K562 (cell line): ENCODE measurements around the gene RPL10A. TPM values are rescaled to one million over a fixed set of nuclear protein-coding genes. Genes with fewer than 3 reads are reported as not detected.
A peak's percentile ranks its signal among the peaks of the same experiment; 100 is the strongest.

Source experiments
- CREM ChIP-seq: IDR thresholded peaks from 2 replicates; pipeline ENCODE4 v1.6.1; 2014; ENCODE audit warnings: antibody characterized with exemption, low read depth
- E2F1 ChIP-seq: sonication (generic); formaldehyde crosslinking; IDR thresholded peaks from 2 replicates; pipeline ENCODE4 v1.8.1; 2023; ENCODE audit warnings: mild to moderate bottlenecking, missing genetic modification reagents, moderate library complexity
- HIVEP1 ChIP-seq: fragments of 250-450 bp; sonication (Bioruptor Pico); IDR thresholded peaks from 2 replicates; pipeline ENCODE4 v1.4.0; 2020; ENCODE audit warnings: mild to moderate bottlenecking
- MCM7 ChIP-seq, 2 experiments: fragments of 450-650 bp; IDR thresholded peaks; 2 replicates each; pipeline ENCODE4 v1.6.1; 2016 to 2018
- MLLT1 ChIP-seq, 2 experiments: fragments of 450-650 bp; IDR thresholded peaks; 2 replicates each; pipeline ENCODE4 v1.6.1; 2016
- NFE2 ChIP-seq: IDR thresholded peaks from 2 replicates; pipeline ENCODE4 v1.6.1; 2014; ENCODE audit warnings: antibody characterized with exemption, low read depth
- PTTG1 ChIP-seq: fragments of 450-650 bp; IDR thresholded peaks from 2 replicates; pipeline ENCODE4 v1.6.1; 2016; ENCODE audit warnings: low read depth, mild to moderate bottlenecking, missing genetic modification characterization, missing compliant biosample characterization
- RBM25 ChIP-seq: fragments of 200-400 bp; formaldehyde crosslinking; IDR thresholded peaks from 2 replicates; pipeline ENCODE4 v1.6.1; 2018; ENCODE audit warnings: low read length, low read depth, moderate library complexity; ENCODE audit not compliant: severe bottlenecking
- SAP30 ChIP-seq: fragments of 200-600 bp; sonication (generic); IDR thresholded peaks from 2 replicates; pipeline ENCODE4 v1.6.1; 2012; ENCODE audit warnings: borderline replicate concordance, low read depth, mild to moderate bottlenecking, moderate library complexity, low read length, control low read depth, inconsistent platforms; ENCODE audit not compliant: insufficient read depth, poor library complexity, severe bottlenecking
- SMARCB1 ChIP-seq: IDR thresholded peaks from 2 replicates; pipeline ENCODE4 v1.6.1; 2011; ENCODE audit warnings: improper control_type of control experiment, low read depth; ENCODE audit not compliant: insufficient read length
- SMC3 ChIP-seq: conservative IDR thresholded peaks from 2 replicates; pipeline ENCODE4 v1.6.1; 2011; ENCODE audit warnings: low read depth, low read length, improper control_type of control experiment; ENCODE audit not compliant: insufficient read depth
- SREBF1 ChIP-seq: fragments of 150-350 bp; IDR thresholded peaks from 2 replicates; pipeline ENCODE4 v1.6.1; 2014; ENCODE audit warnings: antibody characterized with exemption, low read depth, low read length, borderline replicate concordance
- TRIM28 ChIP-seq: fragments of 450-650 bp; IDR thresholded peaks from 2 replicates; pipeline ENCODE4 v1.6.1; 2017
- ZBTB8A ChIP-seq: fragments of 450-650 bp; IDR thresholded peaks from 2 replicates; pipeline ENCODE4 v1.6.1; 2018; ENCODE audit warnings: mild to moderate bottlenecking, moderate library complexity; ENCODE audit not compliant: partially characterized antibody
- ZSCAN32 ChIP-seq: fragments of 450-650 bp; formaldehyde crosslinking; IDR thresholded peaks from 2 replicates; pipeline ENCODE4 v1.4.0; 2020; ENCODE audit warnings: mild to moderate bottlenecking, moderate library complexity
- polyA plus RNA-seq, 8 experiments: library from polyadenylated mRNA; depleted of rRNA in 4 of 8; stranded (reverse) in 5 of 8; unstranded in 3 of 8; fragments of >200 nt; fragmentation: Nextera tagmentation in 2 of 8; fragmentation: Illumina TruSeq in 1 of 8; extraction: Ambion mirVana in 2 of 8; extraction: Trizol in 1 of 8; gene quantifications; 2 replicates each; pipeline versions ENCODE4 v1.2.1 to v1.2.3, GENCODE V29; 2011 to 2014; ENCODE audit warnings: inconsistent platforms in 1 of 8, missing spikeins in 1 of 8
- total RNA-seq, 7 experiments: library from RNA; depleted of rRNA in 6 of 7; stranded (reverse); fragments of >200 nt in 6 of 7; fragmentation: Illumina TruSeq in 2 of 7; extraction: Trizol in 2 of 7; gene quantifications; 2 replicates each; pipeline versions ENCODE4 v1.2.1 to v1.2.3, GENCODE V29; 2011 to 2021; ENCODE audit warnings: low replicate concordance in 1 of 7
- TF ChIP-seq, protein P1 (sequence below): fragments of 450-650 bp; IDR thresholded peaks from 2 replicates; pipeline ENCODE4 v1.6.1; 2014; ENCODE audit warnings: low read depth, mild to moderate bottlenecking, moderate library complexity, borderline replicate concordance
- TF ChIP-seq, protein P2 (sequence below): sonication (generic); formaldehyde crosslinking; IDR thresholded peaks from 2 replicates; pipeline ENCODE4 v1.4.0; 2020; ENCODE audit warnings: mild to moderate bottlenecking, missing genetic modification reagents
- TF ChIP-seq, protein P3 (sequence below): fragments of 450-650 bp; IDR thresholded peaks from 2 replicates; pipeline ENCODE4 v1.6.1; 2016; ENCODE audit warnings: borderline replicate concordance

The RPL10A gene
- total and polyA plus RNA-seq, 9 of the 15 experiments (the other 6 are each of a cell fraction or from before 2014, with no cell fraction given) = 1,589 to 3,237 (median 2,116) TPM

- TF ChIP-seq RBM25 (no peak), MCM7 (IDR thresholded peaks at IDR 0.05) (no peak), ZSCAN32 (CRISPR knock-in tag) (no peak), ZBTB8A (no peak), SAP30 (no peak), HIVEP1 (CRISPR knock-in tag) (no peak), E2F1 (peak; percentile 84), TRIM28 (no peak), SMARCB1 (no peak), PTTG1 (tag) (no peak), CREM (peak; percentile 40; the same call in 1 of the 2 replicates), MLLT1 (IDR thresholded peaks at IDR 0.05) (no peak), NFE2 (no peak), SREBF1 (no peak), SMC3 (no peak)
- TF ChIP-seq, protein P1, sequence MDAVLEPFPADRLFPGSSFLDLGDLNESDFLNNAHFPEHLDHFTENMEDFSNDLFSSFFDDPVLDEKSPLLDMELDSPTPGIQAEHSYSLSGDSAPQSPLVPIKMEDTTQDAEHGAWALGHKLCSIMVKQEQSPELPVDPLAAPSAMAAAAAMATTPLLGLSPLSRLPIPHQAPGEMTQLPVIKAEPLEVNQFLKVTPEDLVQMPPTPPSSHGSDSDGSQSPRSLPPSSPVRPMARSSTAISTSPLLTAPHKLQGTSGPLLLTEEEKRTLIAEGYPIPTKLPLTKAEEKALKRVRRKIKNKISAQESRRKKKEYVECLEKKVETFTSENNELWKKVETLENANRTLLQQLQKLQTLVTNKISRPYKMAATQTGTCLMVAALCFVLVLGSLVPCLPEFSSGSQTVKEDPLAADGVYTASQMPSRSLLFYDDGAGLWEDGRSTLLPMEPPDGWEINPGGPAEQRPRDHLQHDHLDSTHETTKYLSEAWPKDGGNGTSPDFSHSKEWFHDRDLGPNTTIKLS = peak; percentile 63; the same call in 1 of the 2 replicates
- TF ChIP-seq, protein P2, sequence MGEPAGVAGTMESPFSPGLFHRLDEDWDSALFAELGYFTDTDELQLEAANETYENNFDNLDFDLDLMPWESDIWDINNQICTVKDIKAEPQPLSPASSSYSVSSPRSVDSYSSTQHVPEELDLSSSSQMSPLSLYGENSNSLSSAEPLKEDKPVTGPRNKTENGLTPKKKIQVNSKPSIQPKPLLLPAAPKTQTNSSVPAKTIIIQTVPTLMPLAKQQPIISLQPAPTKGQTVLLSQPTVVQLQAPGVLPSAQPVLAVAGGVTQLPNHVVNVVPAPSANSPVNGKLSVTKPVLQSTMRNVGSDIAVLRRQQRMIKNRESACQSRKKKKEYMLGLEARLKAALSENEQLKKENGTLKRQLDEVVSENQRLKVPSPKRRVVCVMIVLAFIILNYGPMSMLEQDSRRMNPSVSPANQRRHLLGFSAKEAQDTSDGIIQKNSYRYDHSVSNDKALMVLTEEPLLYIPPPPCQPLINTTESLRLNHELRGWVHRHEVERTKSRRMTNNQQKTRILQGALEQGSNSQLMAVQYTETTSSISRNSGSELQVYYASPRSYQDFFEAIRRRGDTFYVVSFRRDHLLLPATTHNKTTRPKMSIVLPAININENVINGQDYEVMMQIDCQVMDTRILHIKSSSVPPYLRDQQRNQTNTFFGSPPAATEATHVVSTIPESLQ (CRISPR knock-in tag) = 0 out of 2 replicates have a peak, but pooled peaks have one; percentile 67
- TF ChIP-seq, protein P3, sequence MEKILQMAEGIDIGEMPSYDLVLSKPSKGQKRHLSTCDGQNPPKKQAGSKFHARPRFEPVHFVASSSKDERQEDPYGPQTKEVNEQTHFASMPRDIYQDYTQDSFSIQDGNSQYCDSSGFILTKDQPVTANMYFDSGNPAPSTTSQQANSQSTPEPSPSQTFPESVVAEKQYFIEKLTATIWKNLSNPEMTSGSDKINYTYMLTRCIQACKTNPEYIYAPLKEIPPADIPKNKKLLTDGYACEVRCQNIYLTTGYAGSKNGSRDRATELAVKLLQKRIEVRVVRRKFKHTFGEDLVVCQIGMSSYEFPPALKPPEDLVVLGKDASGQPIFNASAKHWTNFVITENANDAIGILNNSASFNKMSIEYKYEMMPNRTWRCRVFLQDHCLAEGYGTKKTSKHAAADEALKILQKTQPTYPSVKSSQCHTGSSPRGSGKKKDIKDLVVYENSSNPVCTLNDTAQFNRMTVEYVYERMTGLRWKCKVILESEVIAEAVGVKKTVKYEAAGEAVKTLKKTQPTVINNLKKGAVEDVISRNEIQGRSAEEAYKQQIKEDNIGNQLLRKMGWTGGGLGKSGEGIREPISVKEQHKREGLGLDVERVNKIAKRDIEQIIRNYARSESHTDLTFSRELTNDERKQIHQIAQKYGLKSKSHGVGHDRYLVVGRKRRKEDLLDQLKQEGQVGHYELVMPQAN = no peak
These were observed 29.6 kb downstream of the RPL10A start (continued) for GRCh38 chr6:35497571-35498421.
